ENCODE results near the gene AQP12A. TPM values are rescaled to one million over a fixed set of nuclear protein-coding genes. Genes with fewer than 3 reads are reported as not detected.
A peak's percentile ranks its signal among the peaks of the same experiment; 100 is the strongest.
"Not testable (repeated sequence)": the region's sequence is repeated elsewhere in the genome, so short reads cannot be mapped to it uniquely, and the experiment has no call there.

Gene AQP12A
- total RNA-seq, 2 donors from 2014 or later, result not detected

DNA sequence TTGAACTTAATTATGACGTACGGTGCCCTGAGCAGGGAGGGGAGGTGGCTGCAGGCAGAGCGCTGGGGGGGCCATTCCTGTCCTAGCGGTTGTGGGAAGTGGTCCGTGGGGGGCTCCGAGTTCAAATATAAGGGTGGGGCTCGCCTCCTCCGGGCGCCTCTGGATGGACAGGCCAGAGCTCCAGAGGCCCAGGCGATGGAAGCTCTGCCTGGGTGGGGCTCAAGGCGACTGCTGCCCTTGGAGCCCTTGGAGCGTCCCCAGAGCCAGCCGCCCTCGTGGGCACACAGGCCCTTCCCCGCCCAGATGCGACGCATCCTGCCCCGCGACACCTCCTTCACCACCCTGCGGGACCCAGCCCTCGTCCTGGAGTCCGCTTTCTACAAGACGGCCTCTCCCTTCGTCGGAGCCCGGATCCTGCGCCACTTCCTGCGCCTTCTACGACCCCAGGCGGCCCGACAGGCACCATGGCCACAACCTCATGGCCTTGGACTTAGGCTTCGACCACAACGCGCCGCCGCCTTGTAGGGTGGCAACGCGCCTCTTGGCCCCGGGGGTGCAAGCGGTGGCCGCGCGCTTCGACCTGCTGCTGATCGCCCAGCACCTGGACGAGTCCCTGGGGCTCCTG lies 19.5 kb upstream of the AQP12A start:
- DNase-seq, result no peak
- Mint-ChIP-seq H3K4me1 (ENCODE audit: low read depth) (no peaks in the 10 kb centered on the region), H3K9me3 (no peaks in the 10 kb centered on the region), H3K4me3 (no peak overlapping the region), H3K27me3 (ENCODE audit: low read depth) (peaks cover 41% of the 10 kb centered on the region), H3K36me3 (ENCODE audit: insufficient read depth in 2 of 2) (no peaks in the 10 kb centered on the region), H3K27ac (no peak overlapping the region)
- no peak for ATAC-seq (replicated peaks in 1 of 2)

DNA sequence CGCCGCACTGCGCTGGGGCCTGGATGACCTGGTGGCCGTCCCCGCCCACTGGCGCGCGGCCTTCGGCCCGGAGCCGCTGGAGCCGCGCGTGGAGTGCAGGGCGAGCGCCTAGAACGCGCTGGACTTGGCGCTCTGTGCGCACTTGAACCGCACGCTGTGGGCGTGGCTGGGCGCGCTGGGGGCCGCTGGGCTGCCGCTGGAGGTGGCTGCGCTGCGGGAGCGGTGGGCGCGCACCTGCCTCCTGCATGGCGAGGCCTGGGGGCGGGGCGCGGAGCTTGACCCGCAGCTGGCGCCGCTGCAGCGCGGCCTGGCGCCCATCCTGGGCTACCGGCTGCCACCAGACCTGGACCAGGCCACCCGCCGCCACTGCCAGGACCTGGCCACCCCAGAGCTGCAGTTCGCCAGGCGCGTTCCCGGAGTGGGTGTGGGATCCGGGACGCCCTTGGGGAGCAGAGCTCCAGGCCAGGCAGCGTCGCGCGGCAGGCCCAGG lies 18.9 kb upstream of the AQP12A start:
- no peak for ATAC-seq (replicated peaks in 1 of 2)
- no peaks in the 10 kb centered on the region for H3K36me3 Mint-ChIP-seq (ENCODE audit: insufficient read depth in 2 of 2)
- H3K9me3 Mint-ChIP-seq, result no peaks in the 10 kb centered on the region
- DNase-seq, result no peak
- H3K27ac Mint-ChIP-seq, result no peak overlapping the region
- H3K4me3 Mint-ChIP-seq, result no peak overlapping the region
- no peaks in the 10 kb centered on the region for H3K4me1 Mint-ChIP-seq (ENCODE audit: low read depth)
- peaks cover 37% of the 10 kb centered on the region for H3K27me3 Mint-ChIP-seq (ENCODE audit: low read depth)

DNA sequence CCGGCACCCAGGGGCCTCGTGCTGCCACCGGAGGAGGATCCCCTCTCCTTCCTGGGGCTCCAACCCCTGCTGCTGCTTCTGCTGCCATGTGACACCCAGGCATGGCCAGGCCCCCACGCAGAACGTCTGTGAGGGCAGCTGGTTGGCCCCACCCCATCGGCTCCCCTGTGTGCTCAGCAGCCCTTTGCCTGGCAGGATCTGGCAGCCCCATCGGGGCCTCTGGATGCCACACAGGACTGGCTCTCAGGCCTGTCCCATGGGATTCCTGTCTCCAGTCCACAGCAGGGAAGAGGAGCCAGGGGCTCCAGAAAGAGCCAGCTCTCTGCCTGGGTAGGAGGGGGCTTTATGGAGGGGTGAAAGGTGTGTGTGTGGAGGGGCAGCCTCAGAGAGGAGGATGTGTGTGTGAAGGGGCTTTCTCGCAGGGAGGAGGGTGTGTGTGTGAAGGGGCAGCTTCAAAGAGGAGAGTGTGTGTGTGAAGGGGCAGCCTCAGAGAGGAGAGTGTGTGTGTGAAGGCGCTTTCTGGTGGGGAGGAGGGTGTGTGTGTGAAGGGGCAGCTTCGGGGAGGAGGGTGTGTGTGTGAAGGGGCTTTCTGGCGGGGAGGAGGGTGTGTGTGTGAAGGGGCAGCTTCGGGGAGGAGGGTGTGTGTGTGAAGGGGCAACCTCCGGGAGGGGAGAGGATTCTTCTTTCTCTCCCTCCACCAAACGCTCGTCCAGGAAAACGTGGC lies 17.0 kb upstream of the AQP12A start:
- not testable (repeated sequence) for DNase-seq, H3K9me3 Mint-ChIP-seq

DNA sequence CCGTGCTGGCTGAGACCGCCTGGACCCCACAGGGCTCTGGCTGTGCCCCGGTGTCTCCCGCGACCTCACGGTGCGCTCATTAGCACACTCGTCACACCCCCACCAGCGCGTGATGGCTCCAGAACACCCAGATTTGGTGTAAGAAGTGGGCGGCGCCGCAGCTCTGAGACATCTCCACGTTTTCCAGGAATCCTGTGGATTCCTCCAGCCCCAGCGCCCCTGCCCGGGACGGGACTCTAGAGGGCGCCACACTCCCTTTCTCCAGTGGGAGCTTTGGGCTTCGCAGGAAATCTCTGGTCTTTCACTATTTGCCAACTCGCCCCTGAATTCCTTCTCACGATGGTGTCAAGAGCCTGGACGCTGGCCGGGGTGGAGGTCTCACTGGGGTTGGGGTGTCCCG lies 16.3 kb upstream of the AQP12A start:
- H3K27me3 Mint-ChIP-seq (ENCODE audit: low read depth), result peaks cover 22% of the 10 kb centered on the region
- H3K36me3 Mint-ChIP-seq (ENCODE audit: insufficient read depth in 2 of 2); ATAC-seq (replicated peaks in 1 of 2); H3K4me1 Mint-ChIP-seq (ENCODE audit: low read depth); H3K4me3 Mint-ChIP-seq; H3K27ac Mint-ChIP-seq; DNase-seq; H3K9me3 Mint-ChIP-seq: not testable (repeated sequence)

More for the DNA sequence above, 17.0 kb upstream of the AQP12A start:
- H3K27ac Mint-ChIP-seq; H3K4me1 Mint-ChIP-seq (ENCODE audit: low read depth); H3K36me3 Mint-ChIP-seq (ENCODE audit: insufficient read depth in 2 of 2); ATAC-seq (replicated peaks in 1 of 2); H3K4me3 Mint-ChIP-seq: not testable (repeated sequence)
- H3K27me3 Mint-ChIP-seq (ENCODE audit: low read depth), result peaks cover 29% of the 10 kb centered on the region

DNA sequence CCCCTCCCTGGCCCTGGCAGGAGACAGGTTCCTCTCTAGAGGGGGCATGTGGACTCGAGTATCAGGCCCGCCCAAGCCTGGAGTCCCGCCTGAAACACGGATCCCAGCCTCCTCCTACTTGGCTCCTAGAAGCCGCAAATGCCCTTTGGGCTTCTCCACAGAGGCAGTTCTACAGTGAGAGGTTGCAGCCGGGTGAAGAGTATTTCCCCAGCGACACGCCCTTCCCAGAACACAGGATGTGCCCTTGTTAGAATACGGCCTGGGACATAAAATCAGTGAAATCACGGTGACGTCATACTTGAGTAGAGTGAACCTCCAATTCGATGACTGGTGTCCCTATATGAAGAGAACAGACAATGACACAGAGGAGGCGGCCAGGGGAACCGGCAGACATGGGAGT lies 13.6 kb upstream of the AQP12A start:
- not testable (repeated sequence) for H3K4me1 Mint-ChIP-seq (ENCODE audit: low read depth); DNase-seq; H3K27me3 Mint-ChIP-seq (ENCODE audit: low read depth); H3K27ac Mint-ChIP-seq; H3K4me3 Mint-ChIP-seq; H3K9me3 Mint-ChIP-seq; H3K36me3 Mint-ChIP-seq (ENCODE audit: insufficient read depth in 2 of 2)
- peak in 1 of 2 donors; percentile 19 for ATAC-seq (replicated peaks in 1 of 2)

DNA sequence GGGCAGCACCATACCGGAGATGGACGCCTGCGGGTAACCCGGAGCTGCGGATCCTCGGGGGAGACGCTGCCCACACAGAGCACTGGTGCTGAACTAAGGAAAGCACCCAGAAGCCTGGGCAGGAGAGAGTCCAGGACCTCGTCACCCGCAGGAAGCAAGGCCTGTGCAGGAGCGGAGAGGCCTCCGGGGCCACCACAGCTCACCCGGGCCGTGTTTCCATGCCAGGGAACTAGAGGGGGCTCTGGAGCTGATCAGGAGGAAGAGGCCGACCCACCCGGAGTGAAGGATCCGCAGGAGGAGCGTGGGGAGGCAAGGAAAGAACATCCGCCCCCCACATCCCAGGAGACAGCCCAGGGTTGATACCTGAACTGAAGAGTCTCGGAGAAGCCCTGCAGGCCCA lies 12.8 kb upstream of the AQP12A start:
- H3K27me3 Mint-ChIP-seq (ENCODE audit: low read depth); H3K36me3 Mint-ChIP-seq (ENCODE audit: insufficient read depth in 2 of 2); DNase-seq; H3K4me1 Mint-ChIP-seq (ENCODE audit: low read depth); ATAC-seq (replicated peaks in 1 of 2); H3K9me3 Mint-ChIP-seq; H3K27ac Mint-ChIP-seq; H3K4me3 Mint-ChIP-seq: not testable (repeated sequence)

DNA sequence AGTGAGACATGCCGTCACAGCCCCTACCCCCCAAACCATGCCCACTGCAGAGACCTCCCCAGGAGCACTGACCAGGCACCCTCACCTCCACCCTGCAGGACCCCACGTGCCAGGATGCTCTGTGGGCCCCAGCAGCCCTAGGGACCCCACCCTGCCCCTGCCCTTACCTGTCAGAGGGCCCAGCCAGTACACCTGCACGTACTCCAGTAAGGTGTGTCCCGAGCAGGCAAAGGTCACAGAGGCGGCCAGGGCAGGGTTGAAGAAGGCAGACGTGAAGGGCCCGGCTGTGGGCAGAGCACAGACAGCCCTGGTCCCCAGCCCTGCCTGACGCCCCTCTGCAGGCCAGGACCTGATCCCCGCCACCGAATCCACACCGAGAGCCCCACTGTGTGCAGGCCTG lies 11.5 kb upstream of the AQP12A start:
- H3K27ac Mint-ChIP-seq; H3K27me3 Mint-ChIP-seq (ENCODE audit: low read depth); H3K9me3 Mint-ChIP-seq; H3K4me3 Mint-ChIP-seq; H3K4me1 Mint-ChIP-seq (ENCODE audit: low read depth); DNase-seq; ATAC-seq (replicated peaks in 1 of 2); H3K36me3 Mint-ChIP-seq (ENCODE audit: insufficient read depth in 2 of 2): not testable (repeated sequence)

DNA sequence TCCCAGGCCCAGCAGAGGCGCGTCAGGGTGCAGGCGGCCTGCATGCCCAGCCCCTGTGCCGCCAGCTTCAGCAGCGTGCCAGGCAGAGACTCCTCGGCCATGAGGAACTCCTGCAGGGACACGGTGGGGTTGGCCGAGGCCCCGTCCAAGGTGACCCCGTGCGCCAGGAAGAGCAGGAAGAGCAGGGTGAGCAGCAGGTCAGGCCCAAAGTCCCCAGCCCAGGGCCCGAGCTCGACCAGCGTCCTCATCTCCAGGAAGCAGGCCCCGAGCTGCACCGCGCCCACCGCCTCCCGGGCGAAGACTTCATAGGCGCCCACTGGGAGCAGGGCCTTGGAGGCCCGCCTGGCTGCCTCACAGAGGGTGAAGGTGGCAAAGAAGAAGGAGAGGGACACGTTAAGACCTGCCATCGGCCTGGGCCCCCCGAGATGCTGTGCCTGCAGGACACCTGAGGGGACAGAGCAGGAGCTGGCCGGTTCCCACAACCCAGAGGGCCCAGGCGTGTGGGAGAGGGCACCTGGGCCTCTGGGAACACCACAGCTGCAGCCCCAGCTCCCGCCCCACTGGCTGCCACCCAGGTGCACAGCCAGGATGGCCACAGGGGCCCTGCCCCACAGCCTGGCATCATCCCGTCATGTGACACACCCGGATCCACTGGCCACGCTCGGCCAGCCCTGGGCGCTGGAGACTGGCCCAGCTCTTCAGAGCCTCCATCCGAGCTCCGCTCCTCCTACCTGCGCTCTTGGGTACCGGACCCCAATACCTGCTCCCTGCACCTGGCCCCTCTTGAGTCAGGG lies 9.0 kb upstream of the AQP12A start, which contains the start of gene AQP12B:
Gene AQP12B (minus strand): TSS at position 455 of the 794 bp plus-strand sequence. CDS start 48 bp downstream, at position 407.
- DNase-seq; H3K36me3 Mint-ChIP-seq (ENCODE audit: insufficient read depth in 2 of 2); H3K27me3 Mint-ChIP-seq (ENCODE audit: low read depth); ATAC-seq (replicated peaks in 1 of 2); H3K4me3 Mint-ChIP-seq; H3K4me1 Mint-ChIP-seq (ENCODE audit: low read depth); H3K27ac Mint-ChIP-seq; H3K9me3 Mint-ChIP-seq: not testable (repeated sequence)

DNA sequence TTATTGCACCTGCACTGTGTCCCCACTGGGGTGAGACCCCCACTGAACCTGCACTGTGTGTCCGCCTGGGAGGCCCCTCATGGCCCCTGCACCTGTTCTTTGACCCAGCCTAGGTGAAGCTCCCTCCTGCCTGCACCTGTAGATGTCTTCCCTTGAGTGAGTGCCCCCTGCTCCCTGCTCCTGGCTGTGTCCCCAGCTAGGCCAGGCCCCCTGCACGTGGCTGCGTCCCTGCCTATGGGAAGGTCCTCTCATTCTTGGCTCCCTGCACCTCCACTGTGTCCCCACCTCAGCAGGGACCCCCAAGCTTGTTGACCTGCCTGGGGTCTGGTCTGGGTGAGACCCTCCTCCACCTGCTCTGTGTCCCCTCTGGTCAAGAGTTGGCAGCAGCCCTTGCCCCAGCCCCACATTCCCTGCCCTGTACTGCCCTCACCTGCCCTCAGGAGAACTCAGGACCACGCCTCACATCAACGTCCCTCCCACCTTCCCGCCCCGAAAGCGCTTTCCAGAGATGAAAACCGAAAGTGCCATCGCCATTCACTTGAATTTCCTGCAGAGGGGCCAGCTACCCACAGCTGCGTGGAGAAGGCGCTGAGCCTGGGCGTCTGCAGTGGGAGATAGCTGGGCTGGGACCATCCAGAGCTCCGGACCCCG lies 8.2 kb upstream of the AQP12A start:
- peak; percentile 22 to 38 for ATAC-seq (replicated peaks in 1 of 2)
- H3K36me3 Mint-ChIP-seq (ENCODE audit: insufficient read depth in 2 of 2), result not testable (repeated sequence)
- H3K4me3 Mint-ChIP-seq, result peak overlapping the region in 1 of 2 donors; percentile 9

DNA sequence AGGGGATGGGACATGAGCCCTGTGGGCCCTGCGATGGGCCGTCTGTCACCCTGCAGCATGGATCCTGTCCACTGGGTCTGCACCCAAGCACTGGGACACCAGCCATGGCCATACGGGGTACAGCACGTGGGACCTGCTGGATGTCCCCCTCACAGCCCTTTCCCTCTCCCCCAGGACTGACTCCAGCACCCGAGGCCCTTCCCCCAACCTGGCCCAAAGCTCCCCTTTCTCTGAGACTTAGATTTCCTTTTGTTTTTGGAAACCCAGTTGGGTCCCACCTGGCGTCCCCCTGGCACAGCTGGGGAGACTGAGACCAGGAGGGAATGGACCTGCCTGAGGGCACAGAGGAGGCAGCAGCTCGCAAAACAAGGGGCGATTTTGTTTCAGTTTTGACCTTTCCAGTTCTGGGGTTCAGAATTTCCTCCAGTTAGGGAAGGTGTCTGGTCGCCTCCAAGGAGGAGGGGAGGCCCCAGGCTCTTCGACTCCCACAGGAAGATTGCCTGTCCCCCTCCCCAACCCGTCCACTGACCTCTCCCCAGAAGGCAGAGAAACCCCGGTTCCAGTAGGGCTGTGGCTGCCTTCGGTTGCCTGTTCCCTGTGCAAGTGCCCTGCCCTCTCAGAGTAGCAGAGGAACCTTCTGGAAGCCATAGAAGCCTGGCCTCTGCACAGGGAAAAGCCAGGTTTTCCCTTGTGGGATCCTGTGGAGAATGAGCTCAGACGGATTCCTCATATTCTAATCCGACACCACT lies 7.5 kb upstream of the AQP12A start:
- not testable (repeated sequence) for H3K36me3 Mint-ChIP-seq (ENCODE audit: insufficient read depth in 2 of 2); DNase-seq; H3K27me3 Mint-ChIP-seq (ENCODE audit: low read depth); H3K27ac Mint-ChIP-seq; H3K4me1 Mint-ChIP-seq (ENCODE audit: low read depth); H3K9me3 Mint-ChIP-seq
- peak overlapping the region in 1 of 2 donors; percentile 9 for H3K4me3 Mint-ChIP-seq
- ATAC-seq (replicated peaks in 1 of 2), result peak in 1 of 2 donors; percentile 21

More for the DNA sequence above, 8.2 kb upstream of the AQP12A start:
- H3K9me3 Mint-ChIP-seq; H3K27me3 Mint-ChIP-seq (ENCODE audit: low read depth); H3K4me1 Mint-ChIP-seq (ENCODE audit: low read depth); H3K27ac Mint-ChIP-seq; DNase-seq: not testable (repeated sequence)

DNA sequence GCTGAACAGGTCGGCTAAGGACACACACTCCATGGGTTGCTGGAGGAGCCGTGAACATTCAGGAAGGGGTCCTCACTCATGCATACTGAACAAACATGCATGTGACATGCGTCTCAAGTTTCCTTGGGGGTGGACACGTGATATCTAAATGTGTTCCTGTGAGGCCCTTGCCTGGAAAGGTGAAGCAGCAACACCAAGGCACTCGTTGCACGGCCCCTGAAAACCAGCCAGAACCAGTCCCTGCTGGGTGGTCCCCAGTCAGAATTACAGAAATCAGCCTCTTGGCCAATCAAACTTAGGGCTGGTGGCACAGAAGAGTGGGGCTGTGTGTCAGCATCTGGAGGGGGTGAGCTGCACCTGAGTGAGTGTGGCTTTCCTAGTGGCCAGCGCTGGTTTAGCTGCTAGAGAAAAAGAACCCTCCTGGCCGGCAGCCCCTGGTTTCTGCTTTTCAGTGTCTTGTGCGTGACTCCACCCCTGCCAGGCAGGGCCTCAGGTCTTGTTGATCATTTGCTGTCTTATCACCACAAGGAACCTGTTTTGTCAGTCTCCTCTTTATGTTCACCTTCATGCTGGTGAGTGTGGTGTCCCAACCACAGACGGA lies 5.8 kb upstream of the AQP12A start:
- Mint-ChIP-seq H3K27ac (peak overlapping the region; percentile 33), H3K4me3 (no peak overlapping the region), H3K9me3 (no peaks in the 10 kb centered on the region), H3K4me1 (ENCODE audit: low read depth) (no peaks in the 10 kb centered on the region), H3K36me3 (ENCODE audit: insufficient read depth in 2 of 2) (no peaks in the 10 kb centered on the region), H3K27me3 (ENCODE audit: low read depth) (no peaks in the 10 kb centered on the region)
- DNase-seq, result no peak
- ATAC-seq (replicated peaks in 1 of 2), result no peak

DNA sequence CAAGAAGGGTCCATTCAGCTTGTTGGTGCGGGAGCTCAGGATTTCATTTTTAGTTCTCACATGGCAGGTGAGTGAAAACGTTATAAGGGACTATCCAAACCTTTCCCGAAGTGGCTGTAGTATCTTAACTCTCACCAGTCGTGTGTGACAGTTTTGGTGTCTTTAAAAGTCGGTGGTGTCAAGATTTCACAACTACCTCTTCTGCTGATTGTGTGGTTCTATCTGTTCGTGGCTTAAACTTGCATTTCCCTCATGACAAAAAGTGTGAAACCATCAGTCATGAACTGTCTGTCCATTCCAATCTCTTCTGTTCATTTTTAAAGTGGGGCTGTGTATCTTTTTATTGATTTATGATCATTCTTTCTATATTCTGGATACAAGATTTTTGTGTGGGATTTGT lies 5.2 kb upstream of the AQP12A start:
- no peaks in the 10 kb centered on the region for H3K4me1 Mint-ChIP-seq (ENCODE audit: low read depth)
- DNase-seq (no peak), ATAC-seq (replicated peaks in 1 of 2) (no peak)
- no peaks in the 10 kb centered on the region for H3K27me3 Mint-ChIP-seq (ENCODE audit: low read depth)
- no peaks in the 10 kb centered on the region for H3K9me3 Mint-ChIP-seq
- no peak overlapping the region for H3K4me3 Mint-ChIP-seq
- peak overlapping the region; percentile 33 for H3K27ac Mint-ChIP-seq
- H3K36me3 Mint-ChIP-seq (ENCODE audit: insufficient read depth in 2 of 2), result no peaks in the 10 kb centered on the region
